ENCODE measurements around the gene LMAN2L. TPM values are rescaled to one million over a fixed set of nuclear protein-coding genes. Genes with fewer than 3 reads are reported as not detected.

The LMAN2L gene
- total RNA-seq, 1 donor from 2014 or later: 17.0 TPM

- DNase-seq (ENCODE audit: low spot score): no peak
- intact Hi-C loops (cut with DNase I): no loop called here
Observed at GRCh38 chr2:96664366-96664925, 75.4 kb downstream of the LMAN2L start.

GRCh38 chr2:96663829-96664228 is 76.0 kb downstream of the LMAN2L start:
- intact Hi-C loops (cut with DNase I): no loop called here

GRCh38 chr2:96663177-96663576 is 76.7 kb downstream of the LMAN2L start:
- DNase-seq (ENCODE audit: low spot score): no peak
- intact Hi-C loops (cut with DNase I): no loop called here

More at GRCh38 chr2:96663829-96664228, 76.0 kb downstream of the LMAN2L start:
- DNase-seq (ENCODE audit: low spot score): no peak

GRCh38 chr2:96662360-96662759 is 77.5 kb downstream of the LMAN2L start:
- intact Hi-C loops (cut with DNase I): no loop called here
- DNase-seq (ENCODE audit: low spot score): no peak

- no peak for DNase-seq (ENCODE audit: low spot score)
- intact Hi-C loops (cut with DNase I): no loop called here
Observed at GRCh38 chr2:96661324-96661723, 78.5 kb downstream of the LMAN2L start.

- no peak for DNase-seq (ENCODE audit: low spot score)
- intact Hi-C loops (cut with DNase I): no loop called here
Observed at GRCh38 chr2:96656540-96656939, 83.3 kb downstream of the LMAN2L start.

Other genes with a start within 250 kb of the LMAN2L start
- gene NEURL3, start 234.7 kb downstream of the LMAN2L start, total RNA-seq: not detected
- 79.4 TPM for gene ARID5A, start 203.3 kb downstream of the LMAN2L start, total RNA-seq
- 35.3 TPM for gene KANSL3, start 101.8 kb downstream of the LMAN2L start, total RNA-seq
- 0.08 TPM for gene FER1L5, start 97.3 kb downstream of the LMAN2L start, total RNA-seq
- gene CNNM4, start 20.8 kb upstream of the LMAN2L start, total RNA-seq: 36.8 TPM
- gene CNNM3, start 76.2 kb upstream of the LMAN2L start, total RNA-seq: 10.7 TPM
- 10.6 TPM for gene ANKRD23, start 104.0 kb upstream of the LMAN2L start, total RNA-seq
- gene ANKRD39, start 118.0 kb upstream of the LMAN2L start, total RNA-seq: 15.2 TPM
- gene SEMA4C, start 130.0 kb upstream of the LMAN2L start, total RNA-seq: 25.6 TPM
- gene FAM178B, start 246.5 kb upstream of the LMAN2L start, total RNA-seq: 0.57 TPM